Transverse colon (tissue), 4 donors: Measurements from ENCODE around the gene MORC1. TPM values are rescaled to one million over a fixed set of nuclear protein-coding genes. Genes with fewer than 3 reads are reported as not detected.
A peak's percentile ranks its signal among the peaks of the same experiment; 100 is the strongest.

Experiments
- DNase-seq: peaks from one replicate; pipeline ENCODE4 v3.0.0-alpha.2; 2019
- H3K27ac ChIP-seq, 4 donors: fragments of 200-600 bp; sonication (generic); 2 replicates each; pipeline ENCODE4 v1.5.1; 2016 to 2018; ENCODE audit warnings: inconsistent platforms in 4 of 4
- H3K27me3 ChIP-seq: fragments of 200-600 bp; sonication (generic); 2 replicates; pipeline ENCODE4 v1.5.1; 2017; ENCODE audit warnings: inconsistent platforms
- H3K36me3 ChIP-seq, 4 donors: fragments of 200-600 bp; sonication (generic); 2 replicates each; pipeline ENCODE4 v1.5.1; 2017 to 2019; ENCODE audit warnings: inconsistent platforms in 4 of 4
- H3K4me1 ChIP-seq, 4 donors: fragments of 200-600 bp; sonication (generic); 2 replicates each; pipeline ENCODE4 v1.5.1; 2017 to 2020; ENCODE audit warnings: inconsistent platforms in 4 of 4
- H3K4me3 ChIP-seq, 4 donors: fragments of 200-600 bp; sonication (generic); 1 replicate in 1 of 4; 2 replicates in 3 of 4; pipeline versions ENCODE4 v1.5.1 to v1.6.1; 2017 to 2019; ENCODE audit warnings: inconsistent platforms in 4 of 4
- H3K9me3 ChIP-seq, 2 donors: fragments of 200-600 bp; sonication (generic); 2 replicates each; pipeline ENCODE4 v1.5.1; 2017 to 2019; ENCODE audit warnings: inconsistent platforms in 2 of 2
- CTCF ChIP-seq, 5 experiments: fragments of 200-600 bp in 3 of 5; fragments of 450-650 bp in 2 of 5; sonication (generic) in 3 of 5; IDR thresholded peaks; 1 replicate in 2 of 5; 2 replicates in 3 of 5; pipeline ENCODE4 v1.5.1; 2016 to 2017; ENCODE audit warnings: antibody characterized with exemption in 5 of 5, inconsistent platforms in 3 of 5, mild to moderate bottlenecking in 2 of 5, moderate library complexity in 1 of 5
- EP300 ChIP-seq: sonication (generic); formaldehyde crosslinking; IDR thresholded peaks from one replicate; pipeline ENCODE4 v1.6.1; 2017; ENCODE audit warnings: antibody characterized with exemption, low read depth
- POLR2A ChIP-seq: fragments of 450-650 bp; IDR thresholded peaks from one replicate; pipeline ENCODE4 v1.6.1; 2016; ENCODE audit warnings: antibody characterized with exemption, mild to moderate bottlenecking, moderate library complexity
- POLR2AphosphoS5 ChIP-seq, 3 donors: sonication (generic); formaldehyde crosslinking; IDR thresholded peaks; one replicate each; pipeline ENCODE4 v1.6.1; 2016; ENCODE audit warnings: antibody characterized with exemption in 3 of 3
- WGBS, 2 donors: methylation state at CpG; one replicate each; pipeline ENCODE4 v1.1.5; 2018; ENCODE audit warnings: low coverage in 1 of 2; 5-methylcytosine and 5-hydroxymethylcytosine counted together
- in situ Hi-C, 4 donors: fragments of 200-750 bp; cut with MboI; loops; one replicate each; pipeline versions ENCODE4 v1.15.0 to v1.15.1; 2017; ENCODE audit warnings: low sequenced_read_pairs in 3 of 4, low pct_ligation_motif_present in 1 of 4, low pct_unique_long_range_greater_than_20kb in 1 of 4
- intact Hi-C: fragments of 100-400 bp; cut with DNase I; formaldehyde crosslinking; loops from one replicate; pipeline ENCODE4 v1.15.1; 2023; ENCODE audit warnings: low total_unique reads
- total RNA-seq, 4 donors: library from RNA; depleted of rRNA; stranded (reverse); fragments of >200 nt; gene quantifications; one replicate each; pipeline ENCODE4 v1.1.0, GENCODE V29; 2016

MORC1 gene
- total RNA-seq, 4 donors from 2014 or later: 0.16 TPM; not detected in 3

GRCh38 chr3:109028753-109029152 is 89.2 kb downstream of the MORC1 start:
- Histone ChIP-seq H3K9me3 (no peaks in the 10 kb centered on the region), H3K27me3 (no peaks in the 10 kb centered on the region), H3K27ac (no peak overlapping the region), H3K4me3 (no peak overlapping the region), H3K36me3 (no peaks in the 10 kb centered on the region), H3K4me1 (no peaks in the 10 kb centered on the region)
- in situ Hi-C loops (no loop called here), intact Hi-C loops (no loop called here)
- no peak for DNase-seq
- TF ChIP-seq POLR2AphosphoS5 (IDR thresholded peaks at IDR 0.05) (no peak), EP300 (no peak), CTCF (IDR thresholded peaks at IDR 0.05) (no peak), POLR2A (no peak)
- WGBS, 2 donors: 71 to 85% methylated on average over 7 of the region's 7 CpGs

GRCh38 chr3:109026821-109027220 is 91.1 kb downstream of the MORC1 start:
- H3K36me3 ChIP-seq: no peaks in the 10 kb centered on the region
- TF ChIP-seq CTCF (IDR thresholded peaks at IDR 0.05) (no peak), POLR2AphosphoS5 (IDR thresholded peaks at IDR 0.05) (no peak), POLR2A (no peak), EP300 (no peak)
- no peaks in the 10 kb centered on the region for H3K4me1 ChIP-seq
- H3K9me3 ChIP-seq: no peaks in the 10 kb centered on the region
- H3K4me3 ChIP-seq: no peak overlapping the region
- H3K27ac ChIP-seq: no peak overlapping the region
- intact Hi-C loops: no loop called here
- DNase-seq: no peak
- H3K27me3 ChIP-seq: no peaks in the 10 kb centered on the region
- in situ Hi-C loops: no loop called here

GRCh38 chr3:109025896-109026295 is 92.0 kb downstream of the MORC1 start:
- Histone ChIP-seq H3K4me3 (no peak overlapping the region), H3K27ac (no peak overlapping the region), H3K27me3 (no peaks in the 10 kb centered on the region), H3K9me3 (no peaks in the 10 kb centered on the region), H3K4me1 (no peaks in the 10 kb centered on the region), H3K36me3 (no peaks in the 10 kb centered on the region)
- intact Hi-C loops (no loop called here), in situ Hi-C loops (no loop called here)
- DNase-seq: no peak
- no peak for TF ChIP-seq POLR2AphosphoS5 (IDR thresholded peaks at IDR 0.05)

- intact Hi-C loops: no loop called here
- Histone ChIP-seq H3K27me3 (no peaks in the 10 kb centered on the region), H3K4me3 (no peak overlapping the region), H3K4me1 (no peaks in the 10 kb centered on the region), H3K36me3 (no peaks in the 10 kb centered on the region), H3K27ac (no peak overlapping the region), H3K9me3 (no peaks in the 10 kb centered on the region)
- WGBS, 2 donors: 33 to 34% methylated on average over 3 of the region's 3 CpGs
- peak; percentile 22 for DNase-seq
- TF ChIP-seq CTCF (IDR thresholded peaks at IDR 0.05) (peak; percentile 46 to 73 (median 62)), EP300 (no peak)
- in situ Hi-C loops: no loop called here
These were observed 94.2 kb downstream of the MORC1 start for GRCh38 chr3:109023656-109024254.

GRCh38 chr3:109023167-109023566 is 94.8 kb downstream of the MORC1 start:
- Histone ChIP-seq H3K36me3 (no peaks in the 10 kb centered on the region), H3K4me1 (no peaks in the 10 kb centered on the region), H3K27me3 (no peaks in the 10 kb centered on the region), H3K27ac (no peak overlapping the region), H3K9me3 (no peaks in the 10 kb centered on the region), H3K4me3 (no peak overlapping the region)
- TF ChIP-seq EP300 (no peak), POLR2AphosphoS5 (IDR thresholded peaks at IDR 0.05) (no peak), CTCF (IDR thresholded peaks at IDR 0.05) (no peak), POLR2A (no peak)
- no peak for DNase-seq
- 70 to 77% methylated on average over 1 of the region's 1 CpG for WGBS, 2 donors
- intact Hi-C loops (no loop called here), in situ Hi-C loops (no loop called here)
